ENCODE results near the gene TCERG1L. TPM values are rescaled to one million over a fixed set of nuclear protein-coding genes. Genes with fewer than 3 reads are reported as not detected.

TCERG1L gene
- total and polyA plus RNA-seq, 2 experiments from 2014 or later = 0.47 to 0.73 TPM

GRCh38 chr10:131195116-131195515, 116.4 kb downstream of the TCERG1L start:
- Histone ChIP-seq H3K79me2 (no peaks in the 10 kb centered on the region), H2AFZ (no peak overlapping the region), H3K9me3 (ENCODE audit: low read depth) (no peaks in the 10 kb centered on the region), H3K4me3 (no peak overlapping the region), H3K27ac (no peak overlapping the region), H3K4me1 (ENCODE audit: insufficient read depth) (no peaks in the 10 kb centered on the region), H3K27me3 (no peaks in the 10 kb centered on the region), H3K4me2 (no peak overlapping the region), H3K36me3 (replicated peaks; ENCODE audit: insufficient read depth, low read depth) (no peaks in the 10 kb centered on the region), H4K20me1 (ENCODE audit: insufficient read depth, poor library complexity, severe bottlenecking) (no peaks in the 10 kb centered on the region), H3K9me2 (replicated peaks; ENCODE audit: insufficient read depth) (no peaks in the 10 kb centered on the region)
- TF ChIP-seq CTCF (IDR thresholded peaks at IDR 0.05; ENCODE audit: poor library complexity) (no peak), EZH2 (IDR thresholded peaks at IDR 0.05; ENCODE audit: borderline replicate concordance) (no peak), EZH2phosphoT487 (IDR thresholded peaks at IDR 0.05; ENCODE audit: low read depth, severe bottlenecking, unreplicated experiment) (no peak)
- 94% methylated on average over 9 of the region's 9 CpGs for WGBS (ENCODE audit: low lambda C conversion rate, missing lambda C conversion rate)
- no peak for DNase-seq (ENCODE audit: low spot score)

GRCh38 chr10:131193923-131194322, 117.6 kb downstream of the TCERG1L start:
- Histone ChIP-seq H3K27me3 (no peaks in the 10 kb centered on the region), H3K9me3 (ENCODE audit: low read depth) (no peaks in the 10 kb centered on the region), H3K79me2 (no peaks in the 10 kb centered on the region), H3K36me3 (replicated peaks; ENCODE audit: insufficient read depth, low read depth) (no peaks in the 10 kb centered on the region), H3K4me3 (no peak overlapping the region), H2AFZ (no peak overlapping the region), H3K4me1 (ENCODE audit: insufficient read depth) (no peaks in the 10 kb centered on the region), H3K4me2 (no peak overlapping the region), H3K27ac (no peak overlapping the region), H4K20me1 (ENCODE audit: insufficient read depth, poor library complexity, severe bottlenecking) (no peaks in the 10 kb centered on the region), H3K9me2 (replicated peaks; ENCODE audit: insufficient read depth) (no peaks in the 10 kb centered on the region)
- DNase-seq (ENCODE audit: low spot score) = no peak
- WGBS (ENCODE audit: low lambda C conversion rate, missing lambda C conversion rate) = 95% methylated on average over 15 of the region's 15 CpGs
- no peak for TF ChIP-seq EZH2 (IDR thresholded peaks at IDR 0.05; ENCODE audit: borderline replicate concordance)
- TF ChIP-seq CTCF (IDR thresholded peaks at IDR 0.05; ENCODE audit: poor library complexity) = no peak

GRCh38 chr10:131188494-131188893, 123.0 kb downstream of the TCERG1L start:
- 91% methylated on average over 4 of the region's 4 CpGs for WGBS (ENCODE audit: low lambda C conversion rate, missing lambda C conversion rate)
- no peaks in the 10 kb centered on the region for H3K4me1 ChIP-seq (ENCODE audit: insufficient read depth)
- no peak for TF ChIP-seq EZH2 (IDR thresholded peaks at IDR 0.05; ENCODE audit: borderline replicate concordance)
- no peak for TF ChIP-seq EZH2phosphoT487 (IDR thresholded peaks at IDR 0.05; ENCODE audit: low read depth, severe bottlenecking, unreplicated experiment)
- TF ChIP-seq CTCF (IDR thresholded peaks at IDR 0.05; ENCODE audit: poor library complexity) = no peak
- H3K27me3 ChIP-seq = no peaks in the 10 kb centered on the region
- H3K9me3 ChIP-seq (ENCODE audit: low read depth) = no peaks in the 10 kb centered on the region
- H4K20me1 ChIP-seq (ENCODE audit: insufficient read depth, poor library complexity, severe bottlenecking) = no peaks in the 10 kb centered on the region
- no peak overlapping the region for H3K4me3 ChIP-seq
- H2AFZ ChIP-seq = no peak overlapping the region
- no peak overlapping the region for H3K4me2 ChIP-seq
- H3K27ac ChIP-seq = no peak overlapping the region
- no peak for DNase-seq (ENCODE audit: low spot score)
- no peaks in the 10 kb centered on the region for H3K36me3 ChIP-seq (replicated peaks; ENCODE audit: insufficient read depth, low read depth)
- no peaks in the 10 kb centered on the region for H3K79me2 ChIP-seq
- H3K9me2 ChIP-seq (replicated peaks; ENCODE audit: insufficient read depth) = no peaks in the 10 kb centered on the region

GRCh38 chr10:131187926-131188325, 123.6 kb downstream of the TCERG1L start:
- no peak for DNase-seq (ENCODE audit: low spot score)
- Histone ChIP-seq H3K9me3 (ENCODE audit: low read depth) (no peaks in the 10 kb centered on the region), H3K4me3 (no peak overlapping the region), H3K36me3 (replicated peaks; ENCODE audit: insufficient read depth, low read depth) (no peaks in the 10 kb centered on the region), H3K27ac (no peak overlapping the region), H2AFZ (no peak overlapping the region), H3K4me2 (no peak overlapping the region), H3K79me2 (no peaks in the 10 kb centered on the region), H4K20me1 (ENCODE audit: insufficient read depth, poor library complexity, severe bottlenecking) (no peaks in the 10 kb centered on the region), H3K27me3 (no peaks in the 10 kb centered on the region), H3K4me1 (ENCODE audit: insufficient read depth) (no peaks in the 10 kb centered on the region), H3K9me2 (replicated peaks; ENCODE audit: insufficient read depth) (no peaks in the 10 kb centered on the region)
- WGBS (ENCODE audit: low lambda C conversion rate, missing lambda C conversion rate) = 81% methylated on average over 7 of the region's 7 CpGs
- TF ChIP-seq EZH2 (IDR thresholded peaks at IDR 0.05; ENCODE audit: borderline replicate concordance) (no peak), CTCF (IDR thresholded peaks at IDR 0.05; ENCODE audit: poor library complexity) (no peak), EZH2phosphoT487 (IDR thresholded peaks at IDR 0.05; ENCODE audit: low read depth, severe bottlenecking, unreplicated experiment) (no peak)
